Uterus (tissue), 4 donors: Measurements from ENCODE around the gene KRT4. TPM values are rescaled to one million over a fixed set of nuclear protein-coding genes. Genes with fewer than 3 reads are reported as not detected.
"Not testable (repeated sequence)": the region's sequence is repeated elsewhere in the genome, so short reads cannot be mapped to it uniquely, and the experiment has no call there.

Experiments used
- DNase-seq, 2 donors: peaks; one replicate each; pipeline ENCODE4 v3.0.0-alpha.2; 2019 to 2020
- H3K27ac ChIP-seq, 2 donors: fragments of 200-600 bp; sonication (generic); 1 replicate in 1 of 2; 2 replicates in 1 of 2; pipeline ENCODE4 v1.5.1; 2016 to 2018
- H3K27me3 ChIP-seq, 2 donors: fragments of 200-600 bp; sonication (generic); one replicate each; pipeline ENCODE4 v1.5.1; 2018 to 2019; ENCODE audit warnings: control low read depth in 1 of 2
- H3K36me3 ChIP-seq, 2 donors: fragments of 200-600 bp; sonication (generic); one replicate each; pipeline ENCODE4 v1.5.1; 2019; ENCODE audit warnings: control low read depth in 1 of 2
- H3K4me1 ChIP-seq, 2 donors: fragments of 200-600 bp; sonication (generic); one replicate each; pipeline ENCODE4 v1.5.1; 2018 to 2019; ENCODE audit warnings: control low read depth in 1 of 2
- H3K4me3 ChIP-seq, 2 donors: fragments of 200-600 bp; sonication (generic); 1 replicate in 1 of 2; 2 replicates in 1 of 2; pipeline ENCODE4 v1.5.1; 2018 to 2019; ENCODE audit warnings: mild to moderate bottlenecking in 1 of 2
- H3K9me3 ChIP-seq, 2 donors: fragments of 200-600 bp; sonication (generic); one replicate each; pipeline ENCODE4 v1.5.1; 2019; ENCODE audit warnings: control low read depth in 1 of 2
- POLR2A ChIP-seq, 2 donors: fragments of 450-650 bp; IDR thresholded peaks; one replicate each; pipeline ENCODE4 v1.6.1; 2016; ENCODE audit warnings: antibody characterized with exemption in 2 of 2, mild to moderate bottlenecking in 1 of 2, moderate library complexity in 1 of 2
- intact Hi-C: fragments of 100-400 bp; cut with DNase I; formaldehyde crosslinking; loops from one replicate; pipeline ENCODE4 v1.15.1; 2023; ENCODE audit warnings: low total_unique reads
- total RNA-seq, 4 donors: library from RNA; depleted of rRNA in 3 of 4; stranded (reverse); fragments of >200 nt in 3 of 4; gene quantifications; one replicate each; pipeline versions ENCODE4 v1.1.0 to v1.2.4, GENCODE V29; 2014 to 2023
- TF ChIP-seq, protein P1 (sequence below), 4 experiments: fragments of 200-600 bp in 2 of 4; fragments of 450-650 bp in 2 of 4; sonication (generic) in 2 of 4; IDR thresholded peaks; one replicate each; pipeline ENCODE4 v1.5.1; 2016 to 2019; ENCODE audit warnings: antibody characterized with exemption in 4 of 4, mild to moderate bottlenecking in 2 of 4, moderate library complexity in 1 of 4
- donor health status: DM: yes; HTN: yes; CAD: no.

The KRT4 gene
- total RNA-seq, 4 donors from 2014 or later = not detected

DNA sequence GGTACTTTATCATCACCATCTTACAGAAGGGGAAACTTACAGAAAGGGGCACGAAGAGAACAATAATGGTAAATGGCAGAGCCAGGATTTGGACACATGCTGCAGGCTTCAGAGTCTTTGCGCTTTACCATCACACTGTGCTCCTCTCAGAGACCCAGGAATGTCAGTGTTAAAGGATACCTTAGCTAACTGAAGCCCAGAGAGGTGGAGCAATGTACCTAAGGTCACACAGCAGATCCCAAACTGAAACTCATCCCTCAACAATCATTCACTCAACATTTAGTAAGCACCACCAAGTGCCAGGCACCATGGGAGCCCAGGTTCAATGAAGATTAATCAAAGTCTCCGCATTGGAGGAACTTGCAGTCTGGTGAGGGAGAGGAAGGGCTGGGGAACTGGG lies 42.9 kb upstream of the KRT4 start:
- no peaks in the 10 kb centered on the region for H3K36me3 ChIP-seq
- intact Hi-C loops = no loop called here
- H3K27ac ChIP-seq = no peak overlapping the region
- no peaks in the 10 kb centered on the region for H3K9me3 ChIP-seq
- H3K4me3 ChIP-seq = no peak overlapping the region
- H3K27me3 ChIP-seq = no peaks in the 10 kb centered on the region
- TF ChIP-seq, protein P1, sequence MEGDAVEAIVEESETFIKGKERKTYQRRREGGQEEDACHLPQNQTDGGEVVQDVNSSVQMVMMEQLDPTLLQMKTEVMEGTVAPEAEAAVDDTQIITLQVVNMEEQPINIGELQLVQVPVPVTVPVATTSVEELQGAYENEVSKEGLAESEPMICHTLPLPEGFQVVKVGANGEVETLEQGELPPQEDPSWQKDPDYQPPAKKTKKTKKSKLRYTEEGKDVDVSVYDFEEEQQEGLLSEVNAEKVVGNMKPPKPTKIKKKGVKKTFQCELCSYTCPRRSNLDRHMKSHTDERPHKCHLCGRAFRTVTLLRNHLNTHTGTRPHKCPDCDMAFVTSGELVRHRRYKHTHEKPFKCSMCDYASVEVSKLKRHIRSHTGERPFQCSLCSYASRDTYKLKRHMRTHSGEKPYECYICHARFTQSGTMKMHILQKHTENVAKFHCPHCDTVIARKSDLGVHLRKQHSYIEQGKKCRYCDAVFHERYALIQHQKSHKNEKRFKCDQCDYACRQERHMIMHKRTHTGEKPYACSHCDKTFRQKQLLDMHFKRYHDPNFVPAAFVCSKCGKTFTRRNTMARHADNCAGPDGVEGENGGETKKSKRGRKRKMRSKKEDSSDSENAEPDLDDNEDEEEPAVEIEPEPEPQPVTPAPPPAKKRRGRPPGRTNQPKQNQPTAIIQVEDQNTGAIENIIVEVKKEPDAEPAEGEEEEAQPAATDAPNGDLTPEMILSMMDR (IDR thresholded peaks at IDR 0.05) = no peak
- no peak for TF ChIP-seq POLR2A (IDR thresholded peaks at IDR 0.05)
- no peaks in the 10 kb centered on the region for H3K4me1 ChIP-seq
- DNase-seq = no peak

DNA sequence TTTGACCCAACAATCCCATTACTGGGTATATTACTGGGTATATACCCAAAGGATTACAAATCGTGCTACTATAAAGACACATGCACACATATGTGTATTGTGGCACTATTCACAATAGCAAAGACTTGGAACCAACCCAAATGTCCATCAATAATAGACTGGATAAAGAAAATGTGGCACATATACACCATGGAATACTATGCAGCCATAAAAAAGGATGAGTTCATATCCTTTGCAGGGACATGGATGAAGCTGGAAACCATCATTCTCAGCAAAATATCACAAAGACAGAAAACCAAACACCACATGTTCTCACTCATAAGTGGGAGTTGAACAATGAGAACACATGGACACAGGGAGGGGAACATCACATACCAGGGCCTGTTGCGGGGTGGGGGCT lies 42.2 kb upstream of the KRT4 start:
- H3K4me3 ChIP-seq, H3K27me3 ChIP-seq, intact Hi-C loops, H3K36me3 ChIP-seq, DNase-seq, H3K27ac ChIP-seq, H3K4me1 ChIP-seq, H3K9me3 ChIP-seq: not testable (repeated sequence)

DNA sequence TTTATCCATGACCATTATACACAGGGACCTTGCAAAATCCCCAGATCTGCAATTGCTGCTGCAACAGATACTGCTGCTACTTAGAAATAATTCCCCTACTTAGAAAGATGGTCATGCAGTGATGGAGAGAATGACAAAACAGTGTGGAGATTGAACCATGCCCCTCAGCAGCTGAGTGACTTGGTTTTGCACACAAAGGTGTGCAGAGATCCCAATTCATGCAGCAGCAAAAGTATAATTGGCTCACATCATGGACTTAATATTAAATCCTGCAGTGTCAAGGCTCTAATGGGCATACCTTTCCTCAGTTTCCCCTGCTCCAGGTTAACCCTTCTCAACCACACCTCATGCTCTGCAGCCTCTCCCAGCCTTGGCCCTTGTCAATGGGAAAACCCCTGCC lies 37.9 kb upstream of the KRT4 start:
- H3K4me3 ChIP-seq = no peak overlapping the region
- intact Hi-C loops = no loop called here
- no peak for TF ChIP-seq POLR2A (IDR thresholded peaks at IDR 0.05)
- TF ChIP-seq, protein P1 (IDR thresholded peaks at IDR 0.05) = no peak

DNA sequence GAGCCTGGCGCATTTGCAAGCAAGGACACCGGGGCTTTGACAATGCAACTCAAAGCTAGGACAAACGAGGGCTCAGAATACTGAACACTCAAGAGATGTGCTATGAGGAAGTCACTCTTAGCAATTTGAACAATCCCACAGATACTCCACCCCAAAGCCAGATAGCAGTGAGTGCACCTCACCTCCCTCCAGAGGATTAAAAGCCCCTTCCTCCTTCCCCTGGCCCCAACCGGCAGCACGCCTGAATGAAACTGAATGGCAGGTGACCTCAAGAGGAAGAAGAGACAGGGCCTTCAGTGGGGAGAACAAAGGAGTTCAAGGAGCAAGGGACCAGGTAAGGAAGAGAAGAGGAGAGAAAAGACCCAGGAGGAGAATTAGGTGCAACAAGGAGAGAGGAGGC lies 36.8 kb upstream of the KRT4 start:
- H3K36me3 ChIP-seq = no peaks in the 10 kb centered on the region
- H3K9me3 ChIP-seq = no peaks in the 10 kb centered on the region
- TF ChIP-seq, protein P1 (IDR thresholded peaks at IDR 0.05) = no peak
- no peak for TF ChIP-seq POLR2A (IDR thresholded peaks at IDR 0.05)
- no peaks in the 10 kb centered on the region for H3K27me3 ChIP-seq
- no peak overlapping the region for H3K4me3 ChIP-seq
- intact Hi-C loops = no loop called here
- no peaks in the 10 kb centered on the region for H3K4me1 ChIP-seq
- DNase-seq = no peak
- H3K27ac ChIP-seq = no peak overlapping the region

More for the DNA sequence above, 37.9 kb upstream of the KRT4 start:
- H3K4me1 ChIP-seq = no peaks in the 10 kb centered on the region
- no peaks in the 10 kb centered on the region for H3K9me3 ChIP-seq
- H3K27ac ChIP-seq = no peak overlapping the region
- no peaks in the 10 kb centered on the region for H3K27me3 ChIP-seq
- no peak for DNase-seq
- no peaks in the 10 kb centered on the region for H3K36me3 ChIP-seq

DNA sequence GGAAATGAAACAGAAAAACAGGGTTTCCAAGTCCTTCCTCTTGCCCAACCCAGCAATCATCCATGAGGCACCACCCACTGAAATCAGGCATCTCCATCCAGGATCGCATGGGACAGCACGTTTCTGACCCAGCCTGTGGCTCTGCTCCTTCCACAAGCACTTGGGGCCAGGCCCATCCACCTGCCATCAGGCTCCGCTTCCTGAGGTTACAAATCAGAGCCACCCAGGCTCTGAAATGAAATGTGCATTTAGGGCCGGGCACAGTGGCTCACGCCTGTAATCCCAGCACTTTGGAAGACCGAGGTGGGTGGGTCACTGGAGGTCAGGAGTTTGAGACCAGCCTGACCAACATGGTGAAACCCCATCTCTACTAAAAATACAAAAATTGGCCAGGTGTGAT lies 35.6 kb upstream of the KRT4 start:
- Histone ChIP-seq H3K36me3 (no peaks in the 10 kb centered on the region), H3K4me1 (no peaks in the 10 kb centered on the region), H3K27ac (no peak overlapping the region), H3K27me3 (no peaks in the 10 kb centered on the region), H3K4me3 (no peak overlapping the region), H3K9me3 (no peaks in the 10 kb centered on the region)
- no peak for DNase-seq
- TF ChIP-seq POLR2A (IDR thresholded peaks at IDR 0.05) = no peak
- TF ChIP-seq, protein P1 (IDR thresholded peaks at IDR 0.05) = no peak
- intact Hi-C loops = no loop called here

DNA sequence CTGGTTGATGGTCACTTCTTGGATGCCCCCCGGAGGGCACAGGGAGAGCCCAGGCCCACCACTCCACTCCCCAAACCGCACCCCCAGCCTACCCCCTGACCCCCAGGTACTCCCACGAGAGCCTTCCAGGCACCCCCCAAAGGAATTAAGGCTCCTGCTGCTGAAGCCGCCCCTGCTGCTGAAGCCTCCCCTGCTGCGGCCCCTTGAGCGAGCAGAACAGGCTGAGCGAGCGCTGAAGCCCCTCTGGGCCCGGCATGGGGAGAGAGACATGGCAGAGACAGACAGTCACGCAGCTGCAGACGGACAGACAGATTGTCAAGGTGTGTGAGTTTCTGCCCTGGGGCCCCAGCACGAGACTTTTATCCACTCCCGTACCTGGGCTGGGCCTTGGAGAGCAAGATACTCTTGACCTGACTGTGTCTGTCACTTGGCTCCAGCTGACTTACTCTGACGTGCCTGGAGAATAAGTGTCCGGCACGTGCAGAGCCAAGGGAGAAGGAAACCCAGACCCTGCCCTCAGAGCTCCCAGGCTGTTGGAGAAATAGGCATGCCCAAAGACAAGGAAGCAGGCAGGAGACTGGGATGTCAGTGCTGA lies 34.8 kb upstream of the KRT4 start, which contains the start of gene KRT78:
Gene KRT78, minus strand, starts transcription at position 334 of the 595 bp plus-strand sequence. Its CDS starts 64 bp downstream, at position 270.
- DNase-seq = no peak

More for the DNA sequence above, 34.8 kb upstream of the KRT4 start, which contains the start of gene KRT78:
- Histone ChIP-seq H3K36me3 (no peaks in the 10 kb centered on the region), H3K27ac (no peak within 1 kb of the TSS), H3K4me3 (no peak within 1 kb of the TSS), H3K4me1 (no peaks in the 10 kb centered on the region), H3K9me3 (no peaks in the 10 kb centered on the region), H3K27me3 (no peaks in the 10 kb centered on the region)
- TF ChIP-seq, protein P1 (IDR thresholded peaks at IDR 0.05) = no peak
- no peak for TF ChIP-seq POLR2A (IDR thresholded peaks at IDR 0.05)
- intact Hi-C loops = no loop called here
